HG03280 (cell line): ENCODE results near the gene CHST8.
"Not testable (repeated sequence)": the region's sequence is repeated elsewhere in the genome, so short reads cannot be mapped to it uniquely, and the experiment has no call there.

Experiments used
- ATAC-seq: cut with Tn5 transposase; IDR thresholded peaks from one replicate; pipeline ENCODE4 v1.9.1; 2021; ENCODE audit warnings: mild to moderate bottlenecking, moderate library complexity; ENCODE audit not compliant: unreplicated experiment

The CHST8 gene, protein sequence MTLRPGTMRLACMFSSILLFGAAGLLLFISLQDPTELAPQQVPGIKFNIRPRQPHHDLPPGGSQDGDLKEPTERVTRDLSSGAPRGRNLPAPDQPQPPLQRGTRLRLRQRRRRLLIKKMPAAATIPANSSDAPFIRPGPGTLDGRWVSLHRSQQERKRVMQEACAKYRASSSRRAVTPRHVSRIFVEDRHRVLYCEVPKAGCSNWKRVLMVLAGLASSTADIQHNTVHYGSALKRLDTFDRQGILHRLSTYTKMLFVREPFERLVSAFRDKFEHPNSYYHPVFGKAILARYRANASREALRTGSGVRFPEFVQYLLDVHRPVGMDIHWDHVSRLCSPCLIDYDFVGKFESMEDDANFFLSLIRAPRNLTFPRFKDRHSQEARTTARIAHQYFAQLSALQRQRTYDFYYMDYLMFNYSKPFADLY

DNA sequence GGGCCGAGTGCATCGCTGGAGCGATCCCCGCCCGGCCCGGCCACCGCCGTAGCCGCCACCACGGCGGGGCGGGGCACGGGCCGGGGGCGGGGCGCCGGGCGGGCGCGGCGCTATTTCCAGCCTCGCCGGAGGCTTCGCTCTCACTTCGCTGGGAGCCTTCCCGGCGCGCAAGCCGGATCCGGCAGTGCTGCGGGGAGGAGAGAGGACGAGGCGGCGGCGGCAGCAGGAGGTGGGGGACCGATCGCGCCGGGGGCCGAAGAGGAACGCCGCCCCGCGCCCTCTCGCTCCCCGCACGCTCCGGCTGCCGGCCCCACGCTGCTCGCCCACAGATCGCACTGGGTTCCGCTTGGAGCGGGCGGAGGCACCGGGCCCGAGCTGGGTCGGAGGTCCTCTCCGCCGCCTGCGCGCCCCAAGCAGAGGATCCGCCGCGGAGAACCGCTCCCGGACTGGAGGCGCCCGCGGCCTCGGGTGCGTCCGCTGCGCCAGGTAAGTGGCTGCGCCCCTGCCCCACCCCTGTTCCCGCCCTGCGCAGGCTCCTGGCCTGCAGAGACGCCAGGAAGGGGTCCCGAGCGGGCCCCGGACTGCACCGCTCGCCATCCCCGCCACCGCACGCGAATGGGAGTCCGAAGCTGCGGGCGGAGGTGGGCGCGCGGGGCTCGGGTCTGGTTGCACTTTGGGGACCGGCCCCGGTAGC, at the start of gene CHST8:
CHST8 (plus strand) TSS at position 143 of the 694 bp plus-strand sequence. CDS start 67,309 bp downstream, outside the sequence.
- no peak for ATAC-seq

DNA sequence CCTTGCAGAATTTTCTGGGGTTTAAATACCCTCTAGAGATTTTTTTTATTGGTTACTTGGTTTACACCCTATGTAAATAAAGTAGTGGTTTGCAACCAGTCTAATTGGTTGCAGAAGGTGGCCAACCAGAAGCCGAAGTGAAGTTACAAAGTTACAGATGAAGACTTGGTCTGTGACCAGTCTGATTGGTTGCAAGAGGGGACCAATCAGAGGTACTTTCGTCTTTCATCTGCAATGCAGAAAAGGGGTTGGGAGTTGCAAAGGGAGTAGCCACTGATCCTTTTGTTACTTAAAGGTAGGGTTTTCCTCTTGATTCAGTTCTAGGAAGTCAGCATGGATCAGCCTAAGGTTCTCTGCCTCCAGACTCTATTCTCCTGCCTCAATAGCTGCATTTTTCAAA, 48.8 kb upstream of the CHST8 start:
- ATAC-seq = no peak

GRCh38 chr19:33574824-33575223, 46.9 kb upstream of the CHST8 start:
- ATAC-seq = no peak

- ATAC-seq = no peak
Observed at GRCh38 chr19:33578697-33579096, 43.1 kb upstream of the CHST8 start.

- no peak for ATAC-seq
Observed at GRCh38 chr19:33580026-33580644, 41.6 kb upstream of the CHST8 start.

DNA sequence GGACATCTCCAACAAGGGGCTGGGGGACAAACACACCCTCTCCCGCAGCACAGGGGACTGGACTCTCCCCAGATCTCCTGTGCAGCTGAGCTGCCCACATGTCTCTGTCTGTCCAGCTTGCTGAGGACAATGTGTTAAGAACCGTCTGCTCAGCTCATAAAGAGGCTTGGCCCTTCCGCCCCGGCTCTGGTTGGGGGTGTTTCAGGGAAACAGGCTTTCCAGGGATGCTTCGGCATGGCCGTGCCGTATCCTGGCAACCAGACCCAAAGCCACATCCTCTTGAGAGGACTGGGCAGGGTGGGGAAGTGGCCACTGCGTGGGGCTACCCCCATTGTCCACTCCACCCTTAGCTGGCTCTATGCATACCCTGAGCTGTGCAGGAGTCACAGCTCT, 41.1 kb upstream of the CHST8 start:
- ATAC-seq = no peak

DNA sequence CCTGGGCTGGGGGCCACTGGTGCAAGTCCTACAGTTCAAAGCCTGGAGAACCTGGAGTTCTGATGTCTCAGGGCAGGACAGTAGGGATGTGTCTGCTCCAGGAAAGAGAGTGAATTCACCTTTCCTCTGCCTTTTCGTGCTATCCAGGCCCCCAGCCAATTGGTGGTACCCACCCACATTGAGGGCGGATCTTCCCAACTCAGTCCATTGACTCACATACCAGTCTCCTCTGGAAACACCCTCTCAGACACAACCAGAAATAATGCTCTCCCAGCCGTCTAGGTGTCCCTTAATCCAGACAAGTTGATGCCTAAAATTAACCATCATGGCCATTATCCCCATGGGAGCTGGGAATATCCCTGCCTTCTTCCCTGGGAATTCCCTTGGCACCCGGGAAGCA, 38.8 kb upstream of the CHST8 start:
- no peak for ATAC-seq

GRCh38 chr19:33587150-33587549, 34.6 kb upstream of the CHST8 start:
- no peak for ATAC-seq

GRCh38 chr19:33590224-33590623, 31.5 kb upstream of the CHST8 start:
- no peak for ATAC-seq

DNA sequence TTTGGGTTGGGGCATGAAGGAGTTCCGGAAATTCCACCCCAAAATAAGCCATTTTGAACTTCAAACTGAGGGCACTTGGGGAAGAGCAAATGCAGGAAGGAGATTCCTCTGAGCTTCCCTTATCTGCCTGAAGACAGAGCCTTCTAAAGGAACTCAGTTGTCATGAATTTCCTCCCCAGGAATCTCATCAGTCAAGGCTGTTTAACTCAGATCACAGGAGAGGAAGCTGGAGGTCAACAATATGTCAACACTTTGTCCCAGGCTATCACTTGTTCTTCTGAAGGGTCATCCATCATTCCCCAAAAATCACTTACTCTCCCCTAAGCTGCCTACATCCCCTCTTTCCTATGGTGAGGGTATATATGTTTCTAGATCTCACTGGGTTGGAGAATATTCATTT, 26.0 kb upstream of the CHST8 start:
- no peak for ATAC-seq

GRCh38 chr19:33601583-33601982, 20.2 kb upstream of the CHST8 start:
- ATAC-seq = no peak

DNA sequence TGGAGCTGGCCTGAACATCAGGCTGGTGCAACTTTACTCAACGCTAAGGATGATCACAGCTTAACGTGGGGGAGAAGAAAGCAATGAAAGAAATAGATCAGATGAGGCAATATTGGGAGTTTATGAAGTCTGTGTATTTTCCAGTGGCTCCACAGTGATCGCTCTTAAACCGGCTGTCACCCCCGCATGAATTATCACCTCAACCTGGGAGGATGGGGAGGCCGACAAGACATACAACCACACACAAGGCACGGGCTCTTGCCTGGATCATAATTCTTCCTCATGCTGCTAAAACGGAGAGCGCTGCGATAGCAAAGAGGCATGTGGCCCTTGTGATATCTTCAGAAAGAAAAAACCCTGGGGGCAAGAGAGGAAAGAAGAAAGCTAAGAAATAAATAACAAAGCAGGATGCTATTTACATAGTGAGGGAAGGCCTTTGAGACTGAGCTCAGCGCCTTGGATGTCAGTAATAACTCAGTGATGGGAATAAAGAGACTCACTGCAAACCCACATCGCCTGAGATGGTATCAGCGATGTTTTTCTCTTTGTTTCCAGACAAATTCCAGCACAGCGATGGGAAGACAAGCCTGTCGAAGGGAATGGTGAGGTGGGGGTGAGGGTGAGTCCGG, 19.1 kb upstream of the CHST8 start:
- ATAC-seq = no peak

- no peak for ATAC-seq
Observed at GRCh38 chr19:33603377-33603776, 18.4 kb upstream of the CHST8 start.

DNA sequence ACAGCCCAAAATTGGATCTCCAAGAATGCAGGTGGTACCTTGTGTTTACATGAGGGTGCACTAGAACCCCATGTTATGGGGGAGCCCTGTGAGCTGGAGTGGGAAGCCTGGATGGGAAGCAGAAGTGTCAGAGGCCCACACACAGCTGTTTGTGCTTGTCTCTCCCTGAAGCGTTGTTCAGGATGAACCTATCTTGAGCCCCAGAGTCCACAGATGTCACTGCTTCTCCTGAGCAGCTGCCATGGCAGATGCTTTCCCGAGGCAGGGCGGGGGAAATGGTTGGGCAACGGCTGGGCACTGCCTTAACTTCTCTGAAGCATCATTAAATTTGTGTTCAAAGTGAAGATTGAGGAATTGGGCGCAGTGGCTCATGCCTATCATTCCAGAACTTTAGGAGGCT, 17.1 kb upstream of the CHST8 start:
- no peak for ATAC-seq

DNA sequence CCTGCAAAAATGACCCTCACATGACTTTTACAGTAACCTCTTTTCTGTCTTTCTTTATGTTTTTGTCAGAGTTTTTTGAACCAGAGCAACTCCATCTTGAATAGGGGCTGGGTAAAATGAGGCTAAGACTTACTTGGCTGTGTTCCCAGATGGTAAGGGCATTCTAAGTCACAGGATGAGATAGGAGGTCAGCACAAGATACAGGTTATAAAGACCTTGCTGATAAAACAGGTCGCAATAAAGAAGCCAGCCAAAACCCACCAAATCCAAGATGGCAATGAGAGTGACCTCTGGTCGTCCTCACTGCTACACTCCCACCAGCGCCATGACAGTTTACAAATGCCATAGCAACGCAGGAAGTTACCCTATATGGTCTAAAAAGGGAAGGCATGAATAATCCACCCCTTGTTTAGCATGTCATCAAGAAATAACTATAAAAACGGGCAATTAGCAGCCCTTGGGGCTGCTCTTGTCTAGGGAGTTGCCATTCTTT, 15.9 kb upstream of the CHST8 start:
- ATAC-seq = not testable (repeated sequence)

GRCh38 chr19:33606556-33606955, 15.2 kb upstream of the CHST8 start:
- ATAC-seq = no peak

DNA sequence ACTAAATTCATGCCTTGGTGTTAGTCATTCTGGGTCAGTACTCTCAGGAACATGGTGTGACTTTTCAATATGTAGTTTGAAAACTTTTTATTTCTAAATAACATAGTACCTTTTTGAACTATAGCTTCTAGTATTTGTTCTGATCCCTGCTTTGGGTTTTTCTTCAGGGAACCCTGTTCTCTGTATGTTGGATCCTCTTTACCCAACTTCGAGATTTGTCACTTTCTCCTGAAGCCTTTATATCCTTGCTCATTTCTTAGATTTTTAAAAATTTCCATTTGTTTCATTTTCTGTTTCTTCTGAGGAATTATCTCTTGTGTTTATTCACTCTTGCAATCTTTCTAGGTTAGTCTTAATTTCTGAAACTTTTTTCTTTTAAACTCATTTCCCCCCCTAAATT, 12.4 kb upstream of the CHST8 start:
- no peak for ATAC-seq

GRCh38 chr19:33610588-33610987, 11.2 kb upstream of the CHST8 start:
- ATAC-seq = no peak

- no peak for ATAC-seq
Observed at GRCh38 chr19:33612928-33613619, 8.7 kb upstream of the CHST8 start.

DNA sequence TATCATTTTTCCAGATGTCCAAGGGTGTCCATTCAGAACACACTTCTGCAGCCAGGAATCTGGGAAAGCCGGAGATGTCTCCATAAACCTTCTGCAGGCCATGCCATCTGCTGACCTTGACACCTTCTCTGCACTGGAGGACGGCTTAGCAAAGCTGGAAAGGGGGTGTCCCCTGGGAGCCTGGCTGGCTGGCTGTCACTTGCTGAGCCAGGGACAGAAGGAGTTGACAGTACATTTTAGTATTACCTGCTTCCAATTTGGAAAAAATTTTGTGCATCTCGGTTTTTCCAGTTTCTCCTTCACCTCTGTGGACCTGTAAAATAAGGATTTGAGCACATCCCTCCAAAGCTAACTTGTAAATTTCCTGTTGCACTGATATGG, 8.1 kb upstream of the CHST8 start:
- ATAC-seq = no peak

GRCh38 chr19:33616346-33616745, 5.4 kb upstream of the CHST8 start:
- ATAC-seq = no peak
